Measurements from ENCODE around the gene ETV2. TPM values are rescaled to one million over a fixed set of nuclear protein-coding genes. Genes with fewer than 3 reads are reported as not detected.
"Not testable (repeated sequence)": the region's sequence is repeated elsewhere in the genome, so short reads cannot be mapped to it uniquely, and the experiment has no call there.

Gene ETV2
- polyA plus RNA-seq, 3 donors = 0.74 to 1.3 (median 0.75) TPM

GRCh38 chr19:35654828-35655227, 13.3 kb downstream of the ETV2 start:
- DNase-seq (ENCODE audit: low read depth in 3 of 3, low spot score in 2 of 3) = not testable (repeated sequence)

GRCh38 chr19:35655600-35655999, 14.1 kb downstream of the ETV2 start:
- no peak for DNase-seq (ENCODE audit: low read depth in 3 of 3, low spot score in 2 of 3)

- no peak for DNase-seq (ENCODE audit: low read depth in 3 of 3, low spot score in 2 of 3)
Measured at GRCh38 chr19:35656700-35657099, 15.2 kb downstream of the ETV2 start.

DNA sequence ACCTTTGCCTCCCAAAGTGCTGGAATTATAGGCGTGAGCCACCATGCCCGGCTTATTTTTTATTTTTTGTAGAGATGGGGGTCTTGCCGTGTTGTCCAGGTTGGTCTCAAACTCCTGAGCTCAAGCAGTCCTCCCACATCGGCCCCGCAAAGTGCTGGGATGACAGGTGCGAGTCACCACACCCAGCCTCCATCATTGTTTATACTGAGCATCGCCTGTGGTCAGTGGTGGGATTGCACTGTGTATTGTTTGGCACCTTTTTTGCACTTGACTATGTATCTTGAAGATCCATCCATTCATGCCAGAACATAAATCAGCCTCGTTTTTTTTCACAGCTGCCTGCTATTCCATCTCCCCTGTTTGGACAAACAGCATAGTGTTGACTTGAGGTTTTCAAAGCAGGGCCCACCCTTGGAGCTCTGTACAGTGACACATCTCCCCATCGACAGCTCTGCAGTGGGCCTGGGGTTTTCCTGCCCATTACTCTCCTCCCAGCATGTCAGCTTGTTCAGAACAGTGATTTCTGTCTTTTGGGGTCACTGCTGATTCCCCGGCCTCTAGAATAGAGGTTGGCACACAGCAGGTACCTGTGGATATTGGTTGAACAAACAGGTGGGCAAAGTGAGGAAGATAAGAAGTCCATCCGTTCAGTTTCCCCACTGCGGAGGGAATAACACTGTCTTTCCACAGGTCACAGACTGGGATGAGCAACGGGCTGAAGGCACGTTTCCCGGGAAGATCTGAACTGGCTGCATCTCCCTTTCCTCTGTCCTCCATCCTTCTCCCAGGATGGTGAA, 16.6 kb downstream of the ETV2 start:
- DNase-seq (ENCODE audit: low read depth in 3 of 3, low spot score in 2 of 3) = no peak

DNA sequence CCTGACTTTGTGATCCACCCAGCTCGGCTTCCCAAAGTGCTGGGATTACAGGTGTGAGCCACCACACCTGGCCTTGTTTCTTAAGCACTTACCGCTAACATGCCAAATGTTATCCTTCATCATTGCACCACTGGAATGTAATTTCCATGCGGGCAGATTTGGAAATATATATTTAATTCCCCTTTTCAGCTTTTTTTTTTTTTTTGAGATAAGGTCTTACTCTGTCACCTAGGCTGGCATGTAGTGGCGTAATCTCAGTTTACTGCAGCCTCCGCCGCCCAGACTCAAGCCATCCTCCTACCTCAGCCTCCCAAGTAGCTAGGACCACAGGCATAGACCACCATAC, 20.4 kb downstream of the ETV2 start:
- DNase-seq (ENCODE audit: low read depth in 3 of 3, low spot score in 2 of 3) = no peak

- no peak for DNase-seq (ENCODE audit: low read depth in 3 of 3, low spot score in 2 of 3)
Measured at GRCh38 chr19:35663981-35664380, 22.4 kb downstream of the ETV2 start.

DNA sequence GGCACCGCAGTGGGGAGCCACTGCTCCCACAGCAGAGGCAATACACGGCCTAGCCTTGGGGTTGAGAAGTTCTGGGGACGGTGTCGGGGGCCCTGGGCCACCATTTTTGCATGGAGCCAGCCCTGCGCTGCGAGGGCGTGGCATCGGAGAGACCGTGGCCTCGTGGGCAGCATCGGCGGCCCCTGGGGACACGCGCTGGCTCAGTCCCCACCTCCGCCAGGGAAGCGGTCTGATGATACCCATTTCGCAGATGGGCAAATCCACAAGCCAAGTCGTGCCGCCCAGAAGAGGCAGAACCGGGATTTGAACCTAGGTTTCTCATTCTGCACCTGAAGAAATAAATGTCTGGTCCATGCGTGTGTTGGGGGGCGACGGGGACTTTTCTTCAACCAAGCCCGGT, 23.6 kb downstream of the ETV2 start:
- DNase-seq (ENCODE audit: low read depth in 3 of 3, low spot score in 2 of 3) = no peak

DNA sequence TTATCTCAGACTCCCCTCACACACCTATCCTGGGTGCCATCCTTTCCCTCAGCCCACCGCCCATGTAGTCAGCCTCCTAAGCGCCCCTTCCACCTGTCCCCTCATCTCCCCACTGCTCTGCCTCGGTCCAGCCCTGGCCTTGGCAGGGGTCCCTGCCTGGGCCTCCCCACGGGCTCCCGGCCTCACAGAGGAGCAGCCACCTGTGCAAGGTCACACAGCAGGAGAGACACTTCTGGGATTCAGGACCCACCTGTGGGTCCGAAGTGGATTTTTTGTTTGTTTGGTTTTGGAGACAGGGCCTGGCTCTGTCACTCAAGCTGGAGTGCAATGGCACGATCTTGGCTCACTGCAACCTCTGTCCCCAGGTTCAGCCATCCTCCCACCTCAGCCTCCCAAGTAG, 24.1 kb downstream of the ETV2 start:
- no peak for DNase-seq (ENCODE audit: low read depth in 3 of 3, low spot score in 2 of 3)

GRCh38 chr19:35666251-35666913, 24.8 kb downstream of the ETV2 start, which contains the start of gene UPK1A:
TSS of gene UPK1A (plus strand) at chr19:35666517. CDS start at chr19:35666813, 296 bp downstream.
- no peak for DNase-seq (ENCODE audit: low read depth in 3 of 3, low spot score in 2 of 3)

- DNase-seq (ENCODE audit: low read depth in 3 of 3, low spot score in 2 of 3) = no peak
Measured at GRCh38 chr19:35669566-35669965, 28.0 kb downstream of the ETV2 start.

- no peak for DNase-seq (ENCODE audit: low read depth in 3 of 3, low spot score in 2 of 3)
Measured at GRCh38 chr19:35669974-35670373, 28.4 kb downstream of the ETV2 start.

DNA sequence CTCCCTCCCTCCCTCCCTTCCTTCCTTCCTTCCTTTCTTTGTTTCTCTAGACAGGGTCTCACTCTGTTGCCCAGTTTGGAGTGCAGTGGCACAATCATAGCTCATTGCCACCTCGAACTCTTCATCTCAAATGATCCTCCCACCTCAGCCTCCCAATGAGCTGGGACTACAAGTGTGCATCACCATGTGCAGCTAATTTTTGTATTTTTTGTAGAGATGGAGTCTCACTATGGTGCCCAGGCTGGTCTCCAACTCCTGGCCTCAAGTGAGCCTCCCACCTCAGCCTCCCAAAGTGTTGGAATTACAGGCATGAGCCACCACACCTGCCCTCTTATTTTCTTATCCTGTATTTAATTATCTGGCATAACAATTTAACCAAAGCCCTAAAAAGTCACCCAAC, 29.1 kb downstream of the ETV2 start:
- DNase-seq (ENCODE audit: low read depth in 3 of 3, low spot score in 2 of 3) = no peak

DNA sequence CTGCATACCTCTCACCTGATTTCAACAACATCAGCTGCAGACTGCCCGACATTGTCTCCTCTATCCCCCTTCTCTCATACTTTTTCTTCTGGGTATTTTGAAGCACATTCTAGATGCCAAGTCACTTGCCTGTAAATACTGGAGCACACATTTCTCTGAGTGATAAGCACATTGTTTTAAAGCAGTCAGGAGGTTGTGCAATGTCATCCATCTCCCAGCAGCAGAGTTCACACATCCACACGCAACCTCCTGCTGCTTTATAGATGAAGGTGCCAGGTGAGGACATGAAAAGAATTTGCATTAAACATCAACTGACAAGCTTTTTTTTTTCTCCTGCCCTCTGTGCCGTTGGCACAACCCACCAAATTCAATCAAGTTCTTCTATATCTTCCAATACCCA, 30.3 kb downstream of the ETV2 start:
- DNase-seq (ENCODE audit: low read depth in 3 of 3, low spot score in 2 of 3) = no peak

DNA sequence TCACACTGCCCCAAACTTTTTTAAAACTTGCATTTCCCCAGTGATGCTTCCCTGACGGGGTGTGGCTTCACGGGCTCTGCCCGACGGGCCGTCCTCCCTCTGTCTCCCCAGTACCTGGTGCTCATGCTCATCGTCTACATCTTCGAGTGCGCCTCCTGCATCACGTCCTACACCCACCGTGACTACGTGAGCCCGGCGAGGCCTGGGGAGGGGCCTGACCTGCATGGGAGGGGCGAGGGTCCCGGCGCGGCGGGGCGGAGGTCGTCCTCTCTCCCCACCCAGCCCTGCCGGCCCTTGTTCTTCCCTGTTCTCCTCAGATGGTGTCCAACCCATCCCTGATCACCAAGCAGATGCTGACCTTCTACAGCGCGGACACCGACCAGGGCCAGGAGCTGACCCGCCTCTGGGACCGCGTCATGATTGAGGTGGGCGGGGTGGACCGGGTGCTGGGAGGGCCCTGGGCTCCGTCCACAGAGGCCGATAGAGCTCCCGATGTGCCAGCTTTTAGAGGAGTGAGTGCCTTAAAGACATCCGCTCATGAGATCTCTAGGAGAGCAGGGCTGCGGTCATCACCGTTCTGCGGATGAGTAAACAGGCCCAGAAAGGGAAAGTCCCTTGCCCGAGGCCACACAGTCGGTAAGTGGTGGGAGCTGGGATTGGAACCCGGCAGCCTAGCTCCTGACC, 31.7 kb downstream of the ETV2 start:
- DNase-seq (ENCODE audit: low read depth in 3 of 3, low spot score in 2 of 3) = no peak

DNA sequence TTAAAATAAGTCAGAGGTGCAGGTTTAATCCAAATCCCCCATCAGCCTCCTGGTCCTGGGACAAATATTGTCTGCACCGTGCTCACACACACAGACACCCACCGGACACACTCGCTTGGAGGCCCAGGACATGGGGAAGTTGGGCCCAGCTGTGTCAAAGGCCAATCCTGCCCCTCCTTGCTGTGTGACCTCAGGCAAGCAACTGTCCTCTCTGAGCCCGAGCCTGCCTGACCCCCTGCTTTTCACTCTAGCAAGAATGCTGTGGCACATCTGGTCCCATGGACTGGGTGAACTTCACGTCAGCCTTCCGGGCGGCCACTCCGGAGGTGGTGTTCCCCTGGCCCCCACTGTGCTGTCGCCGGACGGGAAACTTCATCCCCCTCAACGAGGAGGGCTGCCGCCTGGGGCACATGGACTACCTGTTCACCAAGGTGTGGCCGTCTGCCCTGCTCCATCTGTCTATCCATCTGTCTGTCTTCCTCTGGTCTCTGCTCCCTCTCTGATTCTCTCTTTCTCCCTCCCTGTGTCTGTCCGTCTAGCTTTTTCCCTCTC, 34.1 kb downstream of the ETV2 start:
- DNase-seq (ENCODE audit: low read depth in 3 of 3, low spot score in 2 of 3) = no peak

DNA sequence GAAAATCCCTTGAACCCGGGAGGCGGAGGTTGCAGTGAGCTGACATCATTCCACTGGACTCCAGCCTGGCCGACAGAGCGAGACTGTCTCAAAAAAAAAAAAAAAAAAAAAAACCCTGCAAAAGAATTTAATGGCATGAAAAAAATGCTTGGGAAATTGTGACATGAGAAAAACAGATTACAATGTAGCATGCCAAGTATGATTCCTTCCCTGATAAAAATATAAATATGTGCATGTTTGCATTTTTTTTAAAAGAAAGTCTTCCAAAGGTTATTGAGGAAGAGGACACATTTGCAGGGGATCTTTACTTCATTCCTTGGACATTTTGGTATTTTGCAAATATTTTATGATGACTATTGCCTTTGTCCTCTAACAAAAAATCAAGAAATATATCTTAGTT, 48.3 kb downstream of the ETV2 start:
- DNase-seq (ENCODE audit: low read depth in 3 of 3, low spot score in 2 of 3) = no peak

DNA sequence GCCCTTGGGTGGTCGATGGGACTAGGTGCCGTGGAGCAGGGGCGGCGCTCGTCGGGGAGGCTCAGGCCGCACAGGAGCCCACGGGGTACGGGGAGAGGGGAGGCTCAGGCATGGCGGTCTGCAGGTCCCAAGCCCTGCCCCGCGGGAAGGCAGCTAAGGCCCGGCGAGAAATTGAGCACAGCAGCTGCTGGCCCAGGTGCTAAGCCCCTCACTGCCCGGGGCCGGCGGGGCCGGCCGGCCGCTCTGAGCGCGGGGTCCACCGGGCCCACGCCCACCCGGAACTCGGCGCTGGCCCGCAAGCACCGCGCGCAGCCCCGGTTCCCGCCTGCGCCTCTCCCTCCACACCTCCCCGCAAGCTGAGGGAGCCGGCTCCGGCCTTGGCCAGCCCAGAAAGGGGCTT, 49.6 kb downstream of the ETV2 start:
- not testable (repeated sequence) for DNase-seq (ENCODE audit: low read depth in 3 of 3, low spot score in 2 of 3)

- DNase-seq (ENCODE audit: low read depth in 3 of 3, low spot score in 2 of 3) = no peak
Measured at GRCh38 chr19:35692010-35692409, 50.5 kb downstream of the ETV2 start.

DNA sequence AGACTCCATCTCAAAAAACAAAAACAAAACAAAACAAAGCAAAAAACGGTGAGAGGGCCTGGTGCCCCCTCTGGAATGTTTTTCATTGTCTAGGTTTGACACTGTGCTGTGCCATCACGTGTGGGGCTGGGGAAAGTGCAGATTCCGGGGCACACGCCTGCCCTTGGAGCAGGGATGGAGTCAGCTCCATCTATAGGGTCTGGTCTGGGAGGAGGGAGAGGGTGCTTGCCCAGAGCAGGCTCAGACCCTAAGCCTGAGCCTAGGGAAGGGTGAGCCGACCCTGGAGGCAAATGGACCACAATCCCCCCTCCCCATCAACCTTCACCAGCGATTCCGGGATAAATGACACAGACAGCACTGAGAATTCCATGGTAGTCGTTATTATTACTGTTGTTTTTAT, 51.9 kb downstream of the ETV2 start:
- DNase-seq (ENCODE audit: low read depth in 3 of 3, low spot score in 2 of 3) = no peak

DNA sequence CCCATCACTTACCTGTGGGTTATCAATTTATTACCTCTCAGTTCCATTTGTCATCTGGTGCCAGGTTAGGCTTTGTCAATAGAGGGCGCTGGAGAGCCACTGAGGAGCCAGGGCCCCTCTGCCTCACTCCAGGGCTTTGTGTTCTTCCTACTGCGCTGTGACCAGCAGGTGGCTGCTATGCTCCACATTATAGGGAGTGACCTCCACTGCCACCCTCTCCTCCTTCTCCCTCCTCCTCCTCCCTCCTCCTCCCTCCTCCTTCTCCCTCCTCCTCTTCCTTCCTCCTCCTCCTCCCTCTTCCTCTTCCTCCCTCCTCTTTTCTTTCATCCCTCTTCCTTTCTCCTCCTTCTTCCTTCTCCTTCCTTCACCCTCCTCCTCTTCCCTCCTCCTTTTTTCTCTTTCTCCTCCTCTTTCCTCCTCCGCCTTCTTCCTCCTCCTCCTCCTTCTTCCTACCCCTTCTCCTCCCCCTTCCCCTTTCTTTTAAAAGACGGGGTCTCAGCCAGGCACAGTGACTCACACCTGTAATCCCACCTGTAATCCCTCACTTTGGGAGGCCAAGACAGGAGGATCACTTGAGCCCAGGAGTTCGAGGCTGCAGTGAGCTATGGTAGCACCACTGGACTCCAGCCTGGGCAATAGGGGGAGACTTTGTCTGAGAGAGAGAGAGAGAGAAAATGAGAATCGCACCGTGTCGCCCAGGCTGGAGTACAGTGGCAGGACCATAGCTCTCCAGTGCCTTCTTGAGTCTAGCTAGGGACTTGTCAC, 52.5 kb downstream of the ETV2 start:
- DNase-seq (ENCODE audit: low read depth in 3 of 3, low spot score in 2 of 3) = peak; percentile 70 to 77 (median 75)
